CD4-positive, alpha-beta T cell (primary cell): ENCODE measurements around the gene KCNB1. TPM values are rescaled to one million over a fixed set of nuclear protein-coding genes. Genes with fewer than 3 reads are reported as not detected.

ENCODE experiments used
- ATAC-seq: fragments of 200-7000 bp; cut with Tn5 transposase; one replicate; pipeline ENCODE4 v1.10.0; 2022; ENCODE audit warnings: mild to moderate bottlenecking; ENCODE audit not compliant: poor library complexity
- CTCF ChIA-PET: fragments of 350-600 bp; sonication (Branson Sonifier 250); formaldehyde crosslinking; loops from one replicate; lab custom pipeline; 2021; ENCODE audit warnings: antibody characterized with exemption, inconsistent platforms; lab: Charles Lee
- POLR2A ChIA-PET: fragments of 350-600 bp; sonication (Branson Sonifier 250); formaldehyde crosslinking; loops from one replicate; lab custom pipeline; 2021; ENCODE audit warnings: antibody characterized with exemption, inconsistent platforms; lab: Charles Lee
- DNase-seq, 14 experiments: peaks; one replicate each; pipeline ENCODE4 v3.0.0-alpha.2; 2013 to 2020; ENCODE audit warnings: mixed read lengths in 2 of 14
- H3K27ac ChIP-seq, 2 donors: one replicate each; pipeline versions ENCODE4 v1.5.1 to v1.7.0; 2013; ENCODE audit warnings: low read length in 2 of 2, low read depth in 1 of 2, mild to moderate bottlenecking in 1 of 2
- H3K27me3 ChIP-seq, 2 experiments: 1 replicate in 1 of 2; 2 replicates in 1 of 2; pipeline versions ENCODE4 v1.6.1 to v1.7.0; 2013; ENCODE audit warnings: low read length in 2 of 2, control low read depth in 1 of 2, mild to moderate bottlenecking in 1 of 2, moderate library complexity in 1 of 2; ENCODE audit not compliant: insufficient read depth in 2 of 2, control insufficient read depth in 1 of 2
- H3K36me3 ChIP-seq: one replicate; pipeline ENCODE4 v1.6.1; 2013; ENCODE audit warnings: low read length, control low read depth; ENCODE audit not compliant: insufficient read depth
- H3K4me1 ChIP-seq: one replicate; pipeline ENCODE4 v1.6.1; 2013; ENCODE audit warnings: low read length, control low read depth; ENCODE audit not compliant: insufficient read depth
- H3K4me3 ChIP-seq: one replicate; pipeline ENCODE4 v1.5.1; 2013; ENCODE audit warnings: mild to moderate bottlenecking, low read length, moderate library complexity
- H3K9me3 ChIP-seq, 2 experiments: 1 replicate in 1 of 2; 2 replicates in 1 of 2; pipeline versions ENCODE4 v1.6.1 to v1.7.0; 2013; ENCODE audit warnings: low read length in 2 of 2, mild to moderate bottlenecking in 2 of 2, control low read depth in 1 of 2, moderate library complexity in 1 of 2; ENCODE audit not compliant: control insufficient read depth in 1 of 2, insufficient read depth in 1 of 2
- H3K27ac Mint-ChIP-seq: one replicate; pipeline ENCODE4 v1.8.0; 2020; ENCODE audit warnings: mixed read lengths
- H3K27me3 Mint-ChIP-seq: one replicate; pipeline ENCODE4 v1.8.0; 2021; ENCODE audit warnings: mixed read lengths
- H3K36me3 Mint-ChIP-seq: one replicate; pipeline ENCODE4 v1.8.0; 2021; ENCODE audit warnings: low read depth, mixed read lengths
- H3K4me1 Mint-ChIP-seq: one replicate; pipeline ENCODE4 v1.8.0; 2021; ENCODE audit warnings: low read depth, mixed read lengths
- H3K4me3 Mint-ChIP-seq: one replicate; pipeline ENCODE4 v1.8.0; 2020; ENCODE audit warnings: mild to moderate bottlenecking, mixed read lengths
- H3K9me3 Mint-ChIP-seq: one replicate; pipeline ENCODE4 v1.8.0; 2020; ENCODE audit warnings: mixed read lengths
- intact Hi-C, 2 experiments: fragments of 100-400 bp; cut with DNase I in 1 of 2; cut with micrococcal nuclease in 1 of 2; formaldehyde crosslinking; loops; one replicate each; pipeline versions ENCODE4 v1.15.1 to v1.9.0; 2023 to 2025; cut with DNase I, micrococcal nuclease
- total RNA-seq, 174 experiments: library from RNA in 2 of 174; stranded (reverse) in 2 of 174; gene quantifications; one replicate each; pipeline ENCODE4 v1.2.3 and lab custom pipeline; 2021 to 2026
- TF ChIP-seq, protein P1 (sequence below): fragments of 200-600 bp; IDR thresholded peaks from one replicate; pipeline ENCODE4 v1.8.0; 2022; ENCODE audit warnings: antibody characterized with exemption, mild to moderate bottlenecking

KCNB1 gene
- total RNA-seq, 2 experiments from 2014 or later: 0.06 to 0.08 TPM

DNA sequence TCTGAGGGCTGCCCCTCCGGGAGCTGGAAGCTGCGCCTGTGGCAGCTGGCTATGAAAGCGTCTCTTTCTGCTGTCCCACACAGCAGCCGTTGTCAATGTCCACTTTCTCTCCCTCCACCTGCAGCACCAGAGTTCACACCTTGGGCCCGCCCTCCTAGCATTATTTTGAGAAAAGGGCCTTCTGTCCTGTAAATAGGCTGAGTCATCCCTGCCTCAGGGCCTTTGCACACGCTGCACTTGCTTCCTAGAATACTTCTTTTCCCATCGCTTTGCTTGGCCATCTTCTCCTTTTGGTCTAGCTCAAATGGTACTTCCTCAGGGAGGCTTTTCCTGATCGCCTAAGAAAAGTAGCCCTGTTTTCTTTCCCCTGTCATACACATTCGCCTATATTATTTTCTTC lies 135.3 kb downstream of the KCNB1 start:
- no peaks in the 10 kb centered on the region for H3K36me3 ChIP-seq
- no peak overlapping the region for H3K27ac ChIP-seq
- Mint-ChIP-seq H3K9me3 (no peaks in the 10 kb centered on the region), H3K4me3 (no peak overlapping the region), H3K27me3 (peaks cover 21% of the 10 kb centered on the region), H3K36me3 (no peaks in the 10 kb centered on the region), H3K4me1 (no peaks in the 10 kb centered on the region), H3K27ac (no peak overlapping the region)
- ChIA-PET POLR2A (no interaction called here), CTCF (no interaction called here)
- intact Hi-C loops: no loop called here
- ATAC-seq (no peak), DNase-seq (no peak)
- H3K9me3 ChIP-seq: no peaks in the 10 kb centered on the region
- no peak overlapping the region for H3K4me3 ChIP-seq
- no peaks in the 10 kb centered on the region for H3K4me1 ChIP-seq
- peaks cover 3 to 9% of the 10 kb centered on the region in 2 experiments for H3K27me3 ChIP-seq
- TF ChIP-seq, protein P1, sequence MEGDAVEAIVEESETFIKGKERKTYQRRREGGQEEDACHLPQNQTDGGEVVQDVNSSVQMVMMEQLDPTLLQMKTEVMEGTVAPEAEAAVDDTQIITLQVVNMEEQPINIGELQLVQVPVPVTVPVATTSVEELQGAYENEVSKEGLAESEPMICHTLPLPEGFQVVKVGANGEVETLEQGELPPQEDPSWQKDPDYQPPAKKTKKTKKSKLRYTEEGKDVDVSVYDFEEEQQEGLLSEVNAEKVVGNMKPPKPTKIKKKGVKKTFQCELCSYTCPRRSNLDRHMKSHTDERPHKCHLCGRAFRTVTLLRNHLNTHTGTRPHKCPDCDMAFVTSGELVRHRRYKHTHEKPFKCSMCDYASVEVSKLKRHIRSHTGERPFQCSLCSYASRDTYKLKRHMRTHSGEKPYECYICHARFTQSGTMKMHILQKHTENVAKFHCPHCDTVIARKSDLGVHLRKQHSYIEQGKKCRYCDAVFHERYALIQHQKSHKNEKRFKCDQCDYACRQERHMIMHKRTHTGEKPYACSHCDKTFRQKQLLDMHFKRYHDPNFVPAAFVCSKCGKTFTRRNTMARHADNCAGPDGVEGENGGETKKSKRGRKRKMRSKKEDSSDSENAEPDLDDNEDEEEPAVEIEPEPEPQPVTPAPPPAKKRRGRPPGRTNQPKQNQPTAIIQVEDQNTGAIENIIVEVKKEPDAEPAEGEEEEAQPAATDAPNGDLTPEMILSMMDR: no peak

DNA sequence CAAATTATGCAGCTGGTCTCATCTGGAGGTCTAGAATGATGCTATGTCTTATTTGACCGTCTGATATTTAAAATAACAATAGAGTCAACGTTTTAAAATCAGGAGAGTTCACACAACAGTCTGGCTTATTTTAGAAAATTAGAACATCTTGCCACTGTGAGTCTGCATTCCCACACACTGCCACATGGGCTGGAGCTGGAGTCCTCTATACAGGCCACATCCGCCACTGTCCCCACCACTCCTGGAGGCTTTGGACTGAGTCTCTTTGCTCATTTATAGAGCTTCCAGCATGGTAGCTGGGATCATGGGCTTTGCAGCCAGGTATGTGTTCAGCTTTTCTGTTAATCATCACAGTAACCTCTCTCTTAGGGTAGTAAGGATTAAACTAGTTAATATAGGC lies 135.8 kb downstream of the KCNB1 start:
- Histone ChIP-seq H3K36me3 (no peaks in the 10 kb centered on the region), H3K4me3 (no peak overlapping the region), H3K27me3 (peaks cover 3 to 9% of the 10 kb centered on the region in 2 experiments), H3K4me1 (no peaks in the 10 kb centered on the region), H3K27ac (no peak overlapping the region), H3K9me3 (no peaks in the 10 kb centered on the region)
- H3K36me3 Mint-ChIP-seq: no peaks in the 10 kb centered on the region
- ChIA-PET CTCF (no interaction called here), POLR2A (no interaction called here)
- no peak for ATAC-seq
- no peak overlapping the region for H3K27ac Mint-ChIP-seq
- H3K4me3 Mint-ChIP-seq: no peak overlapping the region
- H3K27me3 Mint-ChIP-seq: peaks cover 17% of the 10 kb centered on the region
- intact Hi-C loops: no loop called here
- no peaks in the 10 kb centered on the region for H3K4me1 Mint-ChIP-seq
- no peaks in the 10 kb centered on the region for H3K9me3 Mint-ChIP-seq
- DNase-seq: no peak
- TF ChIP-seq, protein P1: no peak

DNA sequence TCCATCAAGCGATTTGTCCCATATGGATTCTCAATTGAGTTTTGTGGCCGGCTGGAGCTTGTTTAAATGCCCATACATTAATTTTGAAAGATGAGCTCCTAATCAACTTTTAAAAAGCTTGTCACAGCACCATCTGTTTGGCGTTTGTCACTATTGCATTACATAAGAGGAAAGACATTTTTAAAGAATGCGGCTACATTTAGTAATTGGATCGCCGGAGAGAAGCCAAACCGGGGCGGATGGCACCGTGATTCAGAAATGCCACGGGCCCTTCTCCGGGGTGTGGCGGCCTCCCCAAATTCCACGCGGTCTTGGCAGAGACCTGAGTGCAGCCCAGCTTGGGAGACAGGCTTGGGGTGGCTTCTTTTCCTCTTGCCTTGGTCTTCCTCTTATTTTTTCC lies 136.9 kb downstream of the KCNB1 start:
- Histone ChIP-seq H3K4me1 (no peaks in the 10 kb centered on the region), H3K4me3 (no peak overlapping the region), H3K36me3 (no peaks in the 10 kb centered on the region), H3K27ac (no peak overlapping the region), H3K9me3 (no peaks in the 10 kb centered on the region), H3K27me3 (peaks cover 3 to 4% of the 10 kb centered on the region in 2 experiments)
- ChIA-PET CTCF (no interaction called here), POLR2A (no interaction called here)
- TF ChIP-seq, protein P1: no peak
- intact Hi-C loops: no loop called here
- H3K27me3 Mint-ChIP-seq: peaks cover 17% of the 10 kb centered on the region
- no peak for ATAC-seq
- H3K4me1 Mint-ChIP-seq: no peaks in the 10 kb centered on the region
- H3K9me3 Mint-ChIP-seq: no peaks in the 10 kb centered on the region
- DNase-seq: no peak
- H3K27ac Mint-ChIP-seq: no peak overlapping the region
- H3K36me3 Mint-ChIP-seq: no peaks in the 10 kb centered on the region
- no peak overlapping the region for H3K4me3 Mint-ChIP-seq
